HepG2 (cell line): ENCODE data around the gene NOL4L. TPM values are rescaled to one million over a fixed set of nuclear protein-coding genes. Genes with fewer than 3 reads are reported as not detected.
A peak's percentile ranks its signal among the peaks of the same experiment; 100 is the strongest.

Experiments
- CC2D1A ChIP-seq: sonication (generic); formaldehyde crosslinking; IDR thresholded peaks from 2 replicates; pipeline ENCODE4 v1.8.1; 2023; ENCODE audit warnings: mild to moderate bottlenecking, missing genetic modification reagents
- FOXK2 ChIP-seq: fragments of 450-650 bp; IDR thresholded peaks from 2 replicates; pipeline ENCODE4 v1.6.1; 2016
- HNF4A ChIP-seq: sonication (generic); formaldehyde crosslinking; IDR thresholded peaks from 2 replicates; pipeline ENCODE4 v1.4.0; 2020; ENCODE audit warnings: missing genetic modification reagents
- PTBP1 ChIP-seq: fragments of 200-400 bp; formaldehyde crosslinking; IDR thresholded peaks from 2 replicates; pipeline ENCODE4 v1.6.1; 2018; ENCODE audit warnings: low read length, low read depth; ENCODE audit not compliant: poor library complexity, severe bottlenecking
- SIN3B ChIP-seq: fragments of 150-350 bp; IDR thresholded peaks from 2 replicates; pipeline ENCODE4 v1.6.1; 2014; ENCODE audit warnings: low read length
- SNRNP70 ChIP-seq: fragments of 200-400 bp; formaldehyde crosslinking; IDR thresholded peaks from 2 replicates; pipeline ENCODE4 v1.6.1; 2017; ENCODE audit warnings: mild to moderate bottlenecking, low read depth, low read length, moderate library complexity
- ZNF652 ChIP-seq: IDR thresholded peaks from 2 replicates; pipeline ENCODE4 v1.6.1; 2016; ENCODE audit warnings: low read depth, borderline replicate concordance
- ZSCAN30 ChIP-seq: sonication (generic); formaldehyde crosslinking; IDR thresholded peaks from 2 replicates; pipeline ENCODE4 v1.5.0; 2020; ENCODE audit warnings: mild to moderate bottlenecking, missing genetic modification reagents
- polyA plus RNA-seq, 8 experiments: library from polyadenylated mRNA; depleted of rRNA in 3 of 8; stranded (reverse) in 7 of 8; unstranded in 1 of 8; fragments of >200 nt; fragmentation: Illumina TruSeq in 4 of 8; extraction: Trizol in 4 of 8; gene quantifications; 2 replicates each; pipeline versions ENCODE4 v1.2.1 to v1.2.3, GENCODE V29; 2011 to 2016; ENCODE audit warnings: low read depth in 4 of 8, missing spikeins in 1 of 8, mixed read lengths in 1 of 8; ENCODE audit not compliant: insufficient read depth in 1 of 8
- total RNA-seq, 5 experiments: library from RNA; depleted of rRNA; stranded (reverse); fragments of >200 nt; fragmentation: Illumina TruSeq; extraction: Trizol; gene quantifications; 2 replicates each; pipeline ENCODE4 v1.2.3, GENCODE V29; 2016; ENCODE audit warnings: low read depth in 1 of 5
- TF ChIP-seq, protein P1 (sequence below): sonication (generic); formaldehyde crosslinking; IDR thresholded peaks from 2 replicates; pipeline ENCODE4 v1.4.0; 2020; ENCODE audit warnings: missing genetic modification reagents
- TF ChIP-seq, protein P2 (sequence below): sonication (generic); formaldehyde crosslinking; IDR thresholded peaks from 2 replicates; pipeline ENCODE4 v1.4.0; 2020; ENCODE audit warnings: mild to moderate bottlenecking, missing genetic modification reagents, borderline replicate concordance
- TF ChIP-seq, protein P3 (sequence below), 2 experiments: fragments of 450-650 bp in 1 of 2; sonication (generic) in 1 of 2; formaldehyde crosslinking; IDR thresholded peaks; 2 replicates each; pipeline versions ENCODE4 v1.5.0 to v1.8.0; 2020 to 2022; ENCODE audit warnings: mild to moderate bottlenecking in 1 of 2, missing genetic modification reagents in 1 of 2
- TF ChIP-seq, protein P4 (sequence below), 2 experiments: IDR thresholded peaks; 2 replicates each; pipeline ENCODE4 v1.6.1; 2011 to 2012; ENCODE audit warnings: low read length in 2 of 2, borderline replicate concordance in 1 of 2, low read depth in 1 of 2, mild to moderate bottlenecking in 1 of 2, moderate library complexity in 1 of 2

NOL4L gene
- total and polyA plus RNA-seq, 2 of the 13 experiments (the other 11 are each of a cell fraction or from before 2014, with no cell fraction given) = 16.6 to 35.4 TPM

DNA sequence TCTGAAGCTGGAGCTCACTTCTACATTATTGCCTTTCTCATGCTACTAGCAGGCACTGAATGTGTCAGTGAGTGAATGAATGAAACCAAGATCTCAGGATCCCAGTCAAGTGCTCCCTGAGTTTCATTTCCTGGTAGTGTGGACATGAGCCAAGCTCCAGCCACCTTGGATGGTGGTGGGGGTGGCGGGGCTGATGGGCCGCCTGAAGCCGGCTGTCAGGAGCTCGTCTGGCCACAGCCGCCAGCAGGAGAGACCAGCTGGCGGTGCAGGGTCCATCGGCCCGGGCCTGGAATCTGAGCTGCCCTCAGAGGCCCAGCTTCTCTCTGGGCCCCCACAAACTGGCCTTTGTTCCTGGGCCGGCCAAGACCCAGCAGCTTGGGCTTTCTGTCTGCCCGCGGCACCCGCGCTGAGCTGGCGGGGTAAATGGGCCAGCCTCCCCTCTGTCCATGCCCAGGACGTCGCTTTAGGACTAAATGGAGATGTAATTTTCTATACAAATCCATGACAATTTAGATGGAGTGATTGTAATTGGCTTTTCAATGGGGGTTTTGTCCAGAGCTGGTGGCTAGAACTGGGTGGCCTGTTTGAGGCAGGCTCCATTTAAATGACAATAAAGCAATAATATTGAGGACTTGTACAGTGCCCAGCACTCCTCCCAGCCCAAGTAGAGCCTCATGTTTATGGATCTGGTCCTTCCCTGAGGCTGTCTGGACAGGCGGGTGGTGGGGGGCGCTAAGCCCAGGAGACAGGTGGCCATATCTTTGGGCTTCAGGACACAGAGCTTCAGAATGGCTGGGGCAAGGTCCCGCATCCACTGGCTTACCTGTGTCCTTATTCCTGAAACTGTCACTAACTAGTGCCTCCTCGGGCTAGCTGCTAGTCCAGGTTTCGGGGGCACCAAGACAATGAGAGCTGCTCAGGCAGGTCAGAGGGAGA is 43.5 kb downstream of the NOL4L start (continued):
- TF ChIP-seq FOXK2 = no peak
- TF ChIP-seq, protein P1, sequence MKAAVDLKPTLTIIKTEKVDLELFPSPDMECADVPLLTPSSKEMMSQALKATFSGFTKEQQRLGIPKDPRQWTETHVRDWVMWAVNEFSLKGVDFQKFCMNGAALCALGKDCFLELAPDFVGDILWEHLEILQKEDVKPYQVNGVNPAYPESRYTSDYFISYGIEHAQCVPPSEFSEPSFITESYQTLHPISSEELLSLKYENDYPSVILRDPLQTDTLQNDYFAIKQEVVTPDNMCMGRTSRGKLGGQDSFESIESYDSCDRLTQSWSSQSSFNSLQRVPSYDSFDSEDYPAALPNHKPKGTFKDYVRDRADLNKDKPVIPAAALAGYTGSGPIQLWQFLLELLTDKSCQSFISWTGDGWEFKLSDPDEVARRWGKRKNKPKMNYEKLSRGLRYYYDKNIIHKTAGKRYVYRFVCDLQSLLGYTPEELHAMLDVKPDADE (CRISPR knock-in tag) = 0 out of 2 replicates have a peak, but pooled peaks have one; percentile 47
- TF ChIP-seq, protein P2, sequence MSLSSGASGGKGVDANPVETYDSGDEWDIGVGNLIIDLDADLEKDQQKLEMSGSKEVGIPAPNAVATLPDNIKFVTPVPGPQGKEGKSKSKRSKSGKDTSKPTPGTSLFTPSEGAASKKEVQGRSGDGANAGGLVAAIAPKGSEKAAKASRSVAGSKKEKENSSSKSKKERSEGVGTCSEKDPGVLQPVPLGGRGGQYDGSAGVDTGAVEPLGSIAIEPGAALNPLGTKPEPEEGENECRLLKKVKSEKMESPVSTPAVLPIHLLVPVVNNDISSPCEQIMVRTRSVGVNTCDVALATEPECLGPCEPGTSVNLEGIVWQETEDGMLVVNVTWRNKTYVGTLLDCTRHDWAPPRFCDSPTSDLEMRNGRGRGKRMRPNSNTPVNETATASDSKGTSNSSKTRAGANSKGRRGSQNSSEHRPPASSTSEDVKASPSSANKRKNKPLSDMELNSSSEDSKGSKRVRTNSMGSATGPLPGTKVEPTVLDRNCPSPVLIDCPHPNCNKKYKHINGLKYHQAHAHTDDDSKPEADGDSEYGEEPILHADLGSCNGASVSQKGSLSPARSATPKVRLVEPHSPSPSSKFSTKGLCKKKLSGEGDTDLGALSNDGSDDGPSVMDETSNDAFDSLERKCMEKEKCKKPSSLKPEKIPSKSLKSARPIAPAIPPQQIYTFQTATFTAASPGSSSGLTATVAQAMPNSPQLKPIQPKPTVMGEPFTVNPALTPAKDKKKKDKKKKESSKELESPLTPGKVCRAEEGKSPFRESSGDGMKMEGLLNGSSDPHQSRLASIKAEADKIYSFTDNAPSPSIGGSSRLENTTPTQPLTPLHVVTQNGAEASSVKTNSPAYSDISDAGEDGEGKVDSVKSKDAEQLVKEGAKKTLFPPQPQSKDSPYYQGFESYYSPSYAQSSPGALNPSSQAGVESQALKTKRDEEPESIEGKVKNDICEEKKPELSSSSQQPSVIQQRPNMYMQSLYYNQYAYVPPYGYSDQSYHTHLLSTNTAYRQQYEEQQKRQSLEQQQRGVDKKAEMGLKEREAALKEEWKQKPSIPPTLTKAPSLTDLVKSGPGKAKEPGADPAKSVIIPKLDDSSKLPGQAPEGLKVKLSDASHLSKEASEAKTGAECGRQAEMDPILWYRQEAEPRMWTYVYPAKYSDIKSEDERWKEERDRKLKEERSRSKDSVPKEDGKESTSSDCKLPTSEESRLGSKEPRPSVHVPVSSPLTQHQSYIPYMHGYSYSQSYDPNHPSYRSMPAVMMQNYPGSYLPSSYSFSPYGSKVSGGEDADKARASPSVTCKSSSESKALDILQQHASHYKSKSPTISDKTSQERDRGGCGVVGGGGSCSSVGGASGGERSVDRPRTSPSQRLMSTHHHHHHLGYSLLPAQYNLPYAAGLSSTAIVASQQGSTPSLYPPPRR (CRISPR knock-in tag) = peak; percentile 96
- TF ChIP-seq SIN3B = no peak
- no peak for TF ChIP-seq PTBP1
- TF ChIP-seq, protein P3, sequence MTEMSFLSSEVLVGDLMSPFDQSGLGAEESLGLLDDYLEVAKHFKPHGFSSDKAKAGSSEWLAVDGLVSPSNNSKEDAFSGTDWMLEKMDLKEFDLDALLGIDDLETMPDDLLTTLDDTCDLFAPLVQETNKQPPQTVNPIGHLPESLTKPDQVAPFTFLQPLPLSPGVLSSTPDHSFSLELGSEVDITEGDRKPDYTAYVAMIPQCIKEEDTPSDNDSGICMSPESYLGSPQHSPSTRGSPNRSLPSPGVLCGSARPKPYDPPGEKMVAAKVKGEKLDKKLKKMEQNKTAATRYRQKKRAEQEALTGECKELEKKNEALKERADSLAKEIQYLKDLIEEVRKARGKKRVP (CRISPR knock-in tag; IDR thresholded peaks at IDR 0.05) = no peak
- no peak for TF ChIP-seq ZSCAN30
- TF ChIP-seq, protein P4, sequence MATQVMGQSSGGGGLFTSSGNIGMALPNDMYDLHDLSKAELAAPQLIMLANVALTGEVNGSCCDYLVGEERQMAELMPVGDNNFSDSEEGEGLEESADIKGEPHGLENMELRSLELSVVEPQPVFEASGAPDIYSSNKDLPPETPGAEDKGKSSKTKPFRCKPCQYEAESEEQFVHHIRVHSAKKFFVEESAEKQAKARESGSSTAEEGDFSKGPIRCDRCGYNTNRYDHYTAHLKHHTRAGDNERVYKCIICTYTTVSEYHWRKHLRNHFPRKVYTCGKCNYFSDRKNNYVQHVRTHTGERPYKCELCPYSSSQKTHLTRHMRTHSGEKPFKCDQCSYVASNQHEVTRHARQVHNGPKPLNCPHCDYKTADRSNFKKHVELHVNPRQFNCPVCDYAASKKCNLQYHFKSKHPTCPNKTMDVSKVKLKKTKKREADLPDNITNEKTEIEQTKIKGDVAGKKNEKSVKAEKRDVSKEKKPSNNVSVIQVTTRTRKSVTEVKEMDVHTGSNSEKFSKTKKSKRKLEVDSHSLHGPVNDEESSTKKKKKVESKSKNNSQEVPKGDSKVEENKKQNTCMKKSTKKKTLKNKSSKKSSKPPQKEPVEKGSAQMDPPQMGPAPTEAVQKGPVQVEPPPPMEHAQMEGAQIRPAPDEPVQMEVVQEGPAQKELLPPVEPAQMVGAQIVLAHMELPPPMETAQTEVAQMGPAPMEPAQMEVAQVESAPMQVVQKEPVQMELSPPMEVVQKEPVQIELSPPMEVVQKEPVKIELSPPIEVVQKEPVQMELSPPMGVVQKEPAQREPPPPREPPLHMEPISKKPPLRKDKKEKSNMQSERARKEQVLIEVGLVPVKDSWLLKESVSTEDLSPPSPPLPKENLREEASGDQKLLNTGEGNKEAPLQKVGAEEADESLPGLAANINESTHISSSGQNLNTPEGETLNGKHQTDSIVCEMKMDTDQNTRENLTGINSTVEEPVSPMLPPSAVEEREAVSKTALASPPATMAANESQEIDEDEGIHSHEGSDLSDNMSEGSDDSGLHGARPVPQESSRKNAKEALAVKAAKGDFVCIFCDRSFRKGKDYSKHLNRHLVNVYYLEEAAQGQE (IDR thresholded peaks at IDR 0.05; ENCODE audit: borderline replicate concordance in 1 of 2, low read depth in 1 of 2, low read length in 2 of 2) = peak in 1 of 2 experiments; percentile 63; a peak in 1 of 4 replicates
- peak; percentile 100 for TF ChIP-seq HNF4A
- TF ChIP-seq CC2D1A = no peak
- peak; percentile 25; the same call in 1 of the 2 replicates for TF ChIP-seq ZNF652 (CRISPR knock-in tag)
- TF ChIP-seq SNRNP70 = no peak
